Upper lobe of left lung (tissue), 4 donors: ENCODE data around the gene PTPN18.

Experiments
- EP300 ChIP-seq, 4 donors: sonication (generic); formaldehyde crosslinking; IDR thresholded peaks; one replicate each; pipeline ENCODE4 v1.5.1; 2017; ENCODE audit warnings: antibody characterized with exemption in 4 of 4, control low read depth in 2 of 4
- POLR2AphosphoS5 ChIP-seq, 2 donors: sonication (generic); formaldehyde crosslinking; IDR thresholded peaks; one replicate each; pipeline ENCODE4 v1.5.1; 2017; ENCODE audit warnings: antibody characterized with exemption in 2 of 2
- TF ChIP-seq, protein P1 (sequence below), 6 experiments: fragments of 450-650 bp in 4 of 6; fragments of 200-600 bp in 2 of 6; sonication (generic) in 2 of 6; IDR thresholded peaks; one replicate each; pipeline ENCODE4 v1.5.1; 2016 to 2019; ENCODE audit warnings: antibody characterized with exemption in 6 of 6

DNA sequence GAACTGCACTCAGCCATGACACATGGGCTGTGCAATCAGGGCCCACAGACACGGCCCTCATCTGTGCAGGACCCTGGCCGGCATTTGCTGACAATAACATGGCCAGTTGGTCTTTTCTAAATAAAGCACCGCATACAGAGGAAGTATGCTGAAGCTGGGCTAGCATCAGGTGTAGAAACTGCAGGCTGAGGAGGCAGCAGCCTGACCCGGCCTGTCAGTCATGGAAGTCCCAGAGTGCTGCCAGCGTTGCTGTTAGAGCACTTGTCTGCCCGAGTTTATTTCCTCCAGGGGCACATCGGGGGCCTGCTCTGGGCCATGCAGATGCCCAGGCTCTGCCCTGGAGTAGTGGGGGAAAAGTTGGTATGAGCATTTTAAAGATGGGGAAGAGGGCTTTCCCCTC, 4.1 kb upstream of the PTPN18 start:
- TF ChIP-seq POLR2AphosphoS5 (IDR thresholded peaks at IDR 0.05) (no peak), EP300 (IDR thresholded peaks at IDR 0.05) (no peak)
- TF ChIP-seq, protein P1, sequence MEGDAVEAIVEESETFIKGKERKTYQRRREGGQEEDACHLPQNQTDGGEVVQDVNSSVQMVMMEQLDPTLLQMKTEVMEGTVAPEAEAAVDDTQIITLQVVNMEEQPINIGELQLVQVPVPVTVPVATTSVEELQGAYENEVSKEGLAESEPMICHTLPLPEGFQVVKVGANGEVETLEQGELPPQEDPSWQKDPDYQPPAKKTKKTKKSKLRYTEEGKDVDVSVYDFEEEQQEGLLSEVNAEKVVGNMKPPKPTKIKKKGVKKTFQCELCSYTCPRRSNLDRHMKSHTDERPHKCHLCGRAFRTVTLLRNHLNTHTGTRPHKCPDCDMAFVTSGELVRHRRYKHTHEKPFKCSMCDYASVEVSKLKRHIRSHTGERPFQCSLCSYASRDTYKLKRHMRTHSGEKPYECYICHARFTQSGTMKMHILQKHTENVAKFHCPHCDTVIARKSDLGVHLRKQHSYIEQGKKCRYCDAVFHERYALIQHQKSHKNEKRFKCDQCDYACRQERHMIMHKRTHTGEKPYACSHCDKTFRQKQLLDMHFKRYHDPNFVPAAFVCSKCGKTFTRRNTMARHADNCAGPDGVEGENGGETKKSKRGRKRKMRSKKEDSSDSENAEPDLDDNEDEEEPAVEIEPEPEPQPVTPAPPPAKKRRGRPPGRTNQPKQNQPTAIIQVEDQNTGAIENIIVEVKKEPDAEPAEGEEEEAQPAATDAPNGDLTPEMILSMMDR (IDR thresholded peaks at IDR 0.05) = no peak
